Myocyte (in vitro differentiated cells): Measurements from ENCODE around the gene WASHC2A. TPM values are rescaled to one million over a fixed set of nuclear protein-coding genes. Genes with fewer than 3 reads are reported as not detected.
"Not testable (repeated sequence)": the region's sequence is repeated elsewhere in the genome, so short reads cannot be mapped to it uniquely, and the experiment has no call there.

Source experiments
- DNase-seq: peaks from one replicate; pipeline ENCODE4 v3.0.0-alpha.2; 2012; ENCODE audit warnings: low read depth
- total RNA-seq: library from RNA; depleted of rRNA; stranded (reverse); fragments of >200 nt; gene quantifications from 2 replicates; pipeline ENCODE4 v1.2.3, GENCODE V29; 2014

WASHC2A gene
- total RNA-seq, 1 donor from 2014 or later = 42.1 TPM

DNA sequence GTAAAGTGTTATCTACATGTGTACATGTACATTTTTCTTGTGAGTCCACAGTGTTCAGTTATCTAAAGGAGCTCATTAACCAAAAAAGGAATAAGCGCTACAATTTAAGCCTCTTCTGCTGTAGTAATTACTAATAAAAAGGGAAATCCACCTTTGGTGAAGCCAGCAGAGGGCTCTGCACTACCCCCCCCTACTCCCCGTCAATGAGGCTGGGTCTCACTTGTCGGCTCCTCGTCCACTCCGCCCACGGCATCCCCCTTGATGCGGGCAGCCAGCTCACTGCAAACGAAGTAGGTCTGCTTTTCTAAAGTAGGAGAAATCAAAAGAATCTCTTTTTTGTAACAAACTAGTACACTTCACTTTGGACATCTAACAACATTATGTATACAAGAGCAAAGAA is 4.7 kb upstream of the WASHC2A start:
- no peak for DNase-seq

DNA sequence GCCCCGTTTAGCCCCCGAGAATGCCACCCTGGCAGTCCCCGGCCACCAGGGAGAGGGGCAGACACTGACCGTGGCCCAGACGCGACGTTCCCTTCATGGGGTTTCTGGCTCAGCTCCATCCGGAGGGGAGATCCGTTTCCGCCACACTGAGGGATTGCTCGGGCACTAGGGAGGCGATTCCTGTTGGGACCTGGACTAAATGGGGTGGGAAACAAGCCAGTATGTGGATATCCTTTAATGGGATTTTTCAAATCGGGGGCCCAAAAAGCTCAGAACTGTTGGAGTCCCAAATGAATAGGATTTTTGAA is 552 bp downstream of the WASHC2A start:
- not testable (repeated sequence) for DNase-seq

DNA sequence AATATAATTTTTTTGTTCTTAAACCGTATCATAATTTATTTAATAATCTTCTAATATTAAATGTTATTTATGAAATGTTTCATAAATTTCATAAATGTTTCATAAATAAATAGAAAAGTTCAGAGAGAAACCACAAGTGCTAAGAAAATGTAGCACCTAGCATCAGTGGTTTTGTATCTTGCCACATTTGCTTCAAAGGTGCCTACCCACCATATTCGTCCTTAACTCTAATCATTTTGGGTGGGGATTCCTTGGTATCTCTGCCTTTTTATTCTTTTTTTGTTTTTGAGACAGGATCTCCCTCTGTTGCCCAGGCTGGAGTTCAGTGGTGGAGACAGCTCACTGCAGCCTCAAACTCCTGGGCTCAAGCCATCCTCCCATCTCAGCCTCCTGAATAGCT is 7.4 kb downstream of the WASHC2A start:
- not testable (repeated sequence) for DNase-seq

DNA sequence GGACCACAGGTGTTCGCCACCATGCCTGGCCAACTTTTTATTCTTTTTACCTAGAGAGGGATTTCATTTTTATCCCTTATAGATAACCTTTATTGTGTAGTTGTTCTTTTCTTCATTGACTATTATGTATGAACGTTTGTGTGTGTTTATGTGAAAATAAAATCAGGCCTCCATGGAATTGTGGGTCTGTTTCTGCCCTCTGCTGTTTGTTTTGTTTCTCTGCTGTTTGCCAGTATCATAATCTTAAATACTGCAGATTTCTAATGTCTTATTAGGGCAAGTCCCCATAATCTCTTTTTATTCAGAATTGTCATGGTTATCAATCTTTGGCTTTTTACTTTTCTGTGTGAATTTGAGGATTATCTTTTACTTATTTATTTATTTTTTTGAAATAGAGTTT is 7.8 kb downstream of the WASHC2A start:
- DNase-seq = not testable (repeated sequence)

DNA sequence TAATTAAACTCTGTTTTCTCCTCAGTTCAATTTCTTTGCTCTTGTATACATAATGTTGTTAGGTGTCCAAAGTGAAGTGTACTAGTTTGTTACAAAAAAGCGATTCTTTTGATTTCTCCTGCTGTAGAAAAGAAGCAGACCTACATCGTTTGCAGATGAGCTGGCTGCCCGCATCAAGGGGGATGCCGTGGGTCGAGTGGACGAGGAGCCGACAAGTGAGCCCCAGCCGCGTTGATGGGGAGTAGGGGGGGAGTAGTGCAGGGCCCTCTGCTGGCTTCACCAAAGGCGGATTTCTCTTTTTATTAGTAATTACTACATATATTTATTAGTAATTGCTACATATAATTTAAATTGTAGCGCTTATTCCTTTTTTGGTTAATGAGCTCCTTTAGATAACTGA is 23.6 kb downstream of the WASHC2A start:
- not testable (repeated sequence) for DNase-seq

DNA sequence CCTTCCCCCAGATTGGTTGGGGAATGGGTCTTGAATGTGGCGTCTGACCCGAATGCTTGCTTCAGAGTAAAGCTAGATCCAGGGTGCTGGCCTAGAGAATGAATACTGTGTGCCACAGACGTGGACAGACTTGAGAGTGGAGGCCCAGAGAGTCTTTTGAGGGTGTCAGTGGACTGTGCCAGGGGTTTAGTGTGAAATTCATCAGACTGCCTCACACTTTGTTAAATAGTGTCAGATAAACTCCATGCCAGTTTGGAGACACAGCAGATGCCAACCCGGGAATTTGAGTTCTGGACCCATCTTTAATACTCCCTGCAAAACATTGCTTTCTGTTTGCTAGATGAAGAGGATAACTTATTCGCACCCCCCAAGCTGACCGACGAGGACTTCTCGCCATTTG is 25.2 kb downstream of the WASHC2A start:
- not testable (repeated sequence) for DNase-seq

DNA sequence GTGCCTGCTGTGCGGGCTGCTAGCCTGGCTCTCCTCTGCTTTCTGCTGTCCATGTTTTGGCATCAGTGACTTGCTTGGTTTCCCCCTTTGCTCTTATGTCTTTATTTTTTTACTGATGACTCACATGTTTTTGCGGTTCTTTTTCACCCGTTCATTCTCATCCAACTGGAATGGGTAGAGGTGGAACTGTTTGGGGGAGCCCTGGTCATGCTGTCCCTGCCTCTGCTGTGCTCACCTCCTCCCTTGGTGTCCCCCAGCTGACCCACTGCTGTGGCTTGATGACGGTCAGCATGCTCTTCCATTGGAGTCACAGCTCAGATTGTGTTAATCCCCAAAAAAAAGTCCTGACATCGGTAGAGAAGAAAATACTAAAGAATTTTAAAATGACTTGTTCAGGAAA is 26.9 kb downstream of the WASHC2A start:
- not testable (repeated sequence) for DNase-seq

DNA sequence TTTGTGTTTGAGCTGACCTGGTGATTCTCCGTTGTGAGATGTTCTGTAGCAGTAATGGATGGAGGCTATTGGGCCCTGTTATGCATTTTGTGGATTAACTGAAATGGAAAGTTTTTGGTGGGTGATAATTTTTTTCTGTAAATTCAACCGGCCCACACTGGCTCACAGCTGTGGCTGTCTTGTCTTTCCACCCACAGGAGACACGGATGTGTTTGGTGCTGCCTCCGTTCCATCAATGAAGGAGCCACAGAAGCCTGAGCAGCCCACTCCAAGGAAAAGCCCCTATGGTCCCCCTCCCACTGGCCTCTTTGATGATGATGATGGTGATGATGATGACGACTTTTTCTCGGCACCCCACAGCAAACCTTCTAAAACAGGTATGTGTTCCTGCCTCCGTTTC is 27.6 kb downstream of the WASHC2A start:
- not testable (repeated sequence) for DNase-seq

DNA sequence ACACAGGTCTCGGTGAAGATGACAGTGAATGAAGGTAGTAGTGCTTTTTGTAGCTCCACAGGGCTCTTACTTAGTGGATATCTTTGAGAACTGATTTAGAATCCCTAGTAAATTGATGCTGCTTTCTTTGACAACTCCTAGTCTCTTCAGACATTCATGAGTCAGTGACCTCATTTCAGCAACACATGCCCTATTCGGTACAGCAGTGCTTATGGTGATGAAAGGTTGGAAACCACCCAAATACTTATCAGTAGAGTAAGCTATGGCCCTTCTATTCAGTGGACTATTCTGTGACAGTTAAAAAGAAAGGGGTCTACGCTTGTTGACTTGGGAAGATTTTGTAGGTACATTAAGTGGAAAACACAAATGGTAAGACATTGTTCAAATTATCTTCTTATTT is 29.0 kb downstream of the WASHC2A start:
- DNase-seq = not testable (repeated sequence)

DNA sequence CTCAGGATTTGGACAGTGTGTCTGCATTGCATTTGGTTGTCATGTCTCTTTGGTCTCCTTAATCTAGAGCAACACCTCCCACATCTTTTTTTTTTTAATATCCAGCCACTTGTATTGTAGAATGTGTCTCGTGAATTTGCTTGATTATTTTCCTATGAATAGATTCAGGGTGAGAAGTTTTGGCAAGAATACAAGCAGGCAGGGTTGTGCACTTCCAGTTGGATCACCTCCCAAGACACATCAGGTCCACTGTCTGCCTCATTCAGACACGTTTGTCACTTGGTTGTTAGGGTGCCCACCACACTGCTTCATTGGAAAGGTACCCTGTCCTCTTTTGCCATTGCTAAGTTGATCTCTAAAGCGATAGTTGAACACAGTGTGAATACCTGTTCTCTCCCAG is 30.9 kb downstream of the WASHC2A start:
- DNase-seq = not testable (repeated sequence)

DNA sequence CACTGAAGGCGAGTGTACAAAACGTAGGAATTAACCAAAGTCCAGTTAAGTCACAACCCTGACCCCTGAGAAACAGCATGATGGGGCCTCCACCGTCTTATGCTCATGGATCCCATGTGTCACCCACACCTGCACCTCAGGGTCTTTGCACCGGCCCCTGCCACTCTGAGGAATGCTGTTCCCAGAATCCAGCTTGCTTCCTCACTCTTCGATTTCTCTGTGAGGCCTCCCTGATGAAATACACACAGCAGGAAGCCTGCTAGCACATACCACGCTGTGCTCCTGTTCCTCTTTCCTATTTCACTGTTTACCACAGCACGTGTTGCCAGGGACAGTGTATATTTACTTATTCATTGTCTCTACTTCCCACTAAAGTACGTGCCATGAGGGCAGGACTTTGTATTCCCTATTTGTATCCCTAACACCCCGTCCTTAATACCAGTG is 33.4 kb downstream of the WASHC2A start:
- DNase-seq = not testable (repeated sequence)

DNA sequence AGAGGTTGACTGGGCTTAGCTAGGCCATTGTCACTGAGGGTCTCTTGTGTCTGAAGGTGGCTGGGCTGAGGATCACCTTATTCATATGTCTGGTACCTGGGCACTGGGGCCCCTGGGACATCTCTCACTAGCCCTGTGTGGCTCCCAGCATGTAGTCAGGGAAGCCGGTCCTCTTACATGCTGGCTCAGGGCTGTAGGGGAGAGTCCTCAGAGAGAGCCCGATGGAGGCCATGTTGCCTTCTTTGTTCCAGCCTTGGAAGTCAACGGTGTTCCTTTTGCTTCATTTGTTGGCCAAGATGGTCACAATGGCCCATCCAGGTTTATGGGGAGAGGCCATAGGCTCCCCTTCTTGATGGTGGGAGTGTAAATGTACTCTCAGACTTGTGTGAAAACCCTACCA is 34.0 kb downstream of the WASHC2A start:
- DNase-seq = not testable (repeated sequence)

DNA sequence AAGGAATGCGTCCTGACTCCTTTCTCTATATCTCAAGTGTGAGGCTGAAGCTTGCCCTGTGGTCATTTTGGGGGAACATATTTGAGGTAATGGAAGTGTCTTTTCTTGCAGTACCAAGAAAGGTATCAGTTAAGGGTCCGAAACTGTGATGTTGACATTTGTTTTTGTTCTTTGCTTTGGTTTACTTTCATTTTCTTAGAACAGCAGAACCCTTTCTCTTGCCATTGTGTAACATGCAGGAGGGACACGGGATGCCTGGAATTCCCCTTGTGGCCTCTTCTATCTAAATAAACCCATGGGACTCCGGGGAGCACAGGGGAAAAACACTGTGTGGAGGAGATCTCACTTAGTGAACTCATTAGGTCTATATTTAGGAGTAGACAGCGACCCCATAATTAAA is 34.5 kb downstream of the WASHC2A start:
- DNase-seq = peak; percentile 8

DNA sequence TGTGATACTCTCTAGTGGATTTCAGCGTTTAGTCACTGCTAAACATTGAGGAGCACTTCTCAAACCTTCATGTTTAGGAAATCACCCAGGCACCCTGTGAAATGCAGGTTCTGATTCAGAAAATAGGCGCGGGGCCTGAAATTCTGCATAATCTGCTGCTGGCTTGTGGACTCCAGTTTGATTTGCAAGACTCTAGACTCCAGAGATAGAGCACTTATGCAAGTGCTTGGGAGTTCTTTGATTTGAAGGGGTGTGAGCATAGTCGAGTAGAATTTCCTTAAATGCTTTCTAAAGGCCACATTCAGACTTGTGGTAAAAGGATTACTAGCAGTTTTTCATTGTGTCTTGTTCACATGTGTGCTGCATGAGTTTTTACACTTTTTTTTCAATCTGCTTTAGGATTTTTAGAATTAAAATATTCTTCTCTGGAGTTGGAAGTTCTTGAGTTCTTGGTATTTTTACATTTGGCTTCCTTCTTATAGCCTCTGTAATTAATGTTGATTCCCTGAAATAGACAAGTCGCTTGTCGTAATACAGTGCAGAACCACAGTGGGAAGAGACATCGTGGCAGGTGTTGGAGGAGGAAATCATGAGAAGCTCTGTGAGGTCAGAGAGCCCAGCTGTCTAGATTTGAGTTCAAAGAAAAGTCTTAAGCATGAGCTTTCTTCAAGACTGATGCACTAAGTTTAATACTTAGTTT is 41.4 kb downstream of the WASHC2A start:
- peak; percentile 51 for DNase-seq

DNA sequence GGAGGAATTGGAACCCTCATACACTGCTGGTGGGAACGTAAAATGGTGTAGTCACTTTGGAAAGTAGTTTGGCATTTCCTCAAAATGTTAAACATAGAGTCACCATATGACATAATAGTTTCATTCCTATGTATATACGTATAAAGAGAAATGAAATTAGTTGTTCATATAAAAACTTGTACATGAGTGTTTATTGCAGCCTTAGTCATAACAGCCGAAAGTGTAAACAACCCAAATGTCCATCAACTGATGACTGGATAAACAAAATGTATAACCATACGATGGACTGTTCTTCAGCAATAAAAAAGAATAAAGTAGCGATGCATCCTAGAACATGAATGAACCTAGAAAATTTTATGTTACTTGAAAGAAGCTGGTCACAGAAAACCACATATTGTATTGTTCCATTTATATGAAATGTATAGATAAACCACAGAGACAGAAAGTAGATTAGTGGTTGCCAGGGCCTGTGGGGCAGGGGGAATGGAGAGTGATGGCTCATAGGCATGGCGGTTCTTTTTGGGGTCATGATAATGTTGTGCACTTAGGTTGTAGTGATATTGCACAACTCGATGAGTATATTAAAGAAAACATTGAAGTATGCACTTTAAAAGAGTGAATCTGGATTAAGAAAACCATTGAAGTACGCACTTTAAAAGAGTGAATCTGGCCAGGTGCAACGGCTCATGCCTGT is 44.8 kb downstream of the WASHC2A start:
- DNase-seq = not testable (repeated sequence)

DNA sequence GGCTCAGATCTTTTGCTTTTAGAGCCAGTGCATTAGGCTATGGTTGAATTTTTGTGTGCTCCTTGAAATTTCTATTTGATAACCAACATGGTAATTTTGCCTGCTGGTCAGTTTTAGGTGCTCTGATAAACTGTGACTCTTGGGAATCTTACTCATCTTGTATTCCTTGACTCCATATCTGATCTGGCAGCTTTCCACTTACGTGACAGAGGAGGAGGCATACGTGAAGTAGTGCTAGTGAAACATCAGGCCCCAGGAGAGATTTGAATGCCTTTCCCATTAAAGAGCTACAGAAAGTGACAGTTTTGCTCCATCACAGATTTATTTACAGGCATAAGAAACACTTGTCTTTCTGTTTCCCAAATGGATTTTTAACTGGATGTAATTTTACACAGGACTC is 59.0 kb downstream of the WASHC2A start:
- DNase-seq = not testable (repeated sequence)

DNA sequence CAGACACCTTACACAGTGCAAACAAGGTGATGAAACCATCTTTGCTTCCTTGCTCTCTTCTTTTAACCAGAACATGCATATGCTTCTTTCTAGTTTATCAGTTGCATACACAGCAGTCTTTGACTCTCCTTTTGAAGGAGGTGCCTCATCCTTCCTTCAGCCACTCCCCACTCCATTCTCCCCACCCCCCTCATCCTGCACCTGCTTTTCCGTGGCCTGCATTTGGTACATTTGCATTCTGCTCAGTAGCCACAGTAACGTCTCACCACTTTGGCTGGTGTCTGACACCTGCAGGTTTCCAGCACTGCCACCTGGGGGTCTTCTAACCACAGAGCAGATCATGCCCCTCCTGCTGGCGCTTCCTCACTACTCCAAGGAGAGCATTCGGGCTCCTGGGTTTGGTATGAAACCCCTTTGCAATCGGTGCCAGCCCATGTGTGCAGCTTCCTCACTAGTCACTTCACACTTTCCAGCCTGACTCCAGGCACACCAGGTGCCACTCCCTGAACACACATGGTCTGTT is 60.1 kb downstream of the WASHC2A start:
- peak; percentile 45 for DNase-seq

DNA sequence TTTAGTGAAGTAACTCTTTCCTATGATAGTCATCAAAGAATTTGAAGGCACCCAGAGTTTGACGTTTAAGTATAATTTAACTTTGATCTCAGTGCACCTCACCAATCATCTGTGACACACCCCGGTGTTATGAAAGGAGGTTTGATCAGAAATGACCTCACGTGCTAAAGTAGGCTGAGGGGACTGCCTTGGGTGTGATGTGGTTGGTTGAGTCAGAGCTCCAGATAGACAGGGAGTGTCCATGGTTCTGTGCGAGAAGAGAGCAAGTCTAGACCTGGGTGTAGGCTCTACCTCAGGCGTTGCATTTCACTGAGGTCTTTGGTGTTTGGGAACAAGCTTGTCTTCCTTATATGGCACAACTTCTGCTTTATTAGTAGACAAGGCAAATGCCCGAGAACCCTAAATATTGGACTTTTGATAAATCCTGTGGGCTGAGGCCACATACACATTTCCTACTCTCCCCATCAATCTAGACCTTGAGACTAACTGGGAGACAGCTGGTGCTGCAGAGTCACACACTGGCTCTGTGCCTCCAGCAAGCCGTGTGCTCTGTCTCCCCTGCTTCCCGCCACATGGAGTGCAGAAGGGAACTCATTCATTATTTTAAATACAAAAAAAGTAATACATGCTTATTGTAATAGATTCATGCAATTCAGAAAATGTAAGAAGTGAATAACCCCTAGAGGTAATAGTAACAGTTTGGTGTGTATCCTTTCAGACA is 63.7 kb downstream of the WASHC2A start:
- peak; percentile 58 for DNase-seq

DNA sequence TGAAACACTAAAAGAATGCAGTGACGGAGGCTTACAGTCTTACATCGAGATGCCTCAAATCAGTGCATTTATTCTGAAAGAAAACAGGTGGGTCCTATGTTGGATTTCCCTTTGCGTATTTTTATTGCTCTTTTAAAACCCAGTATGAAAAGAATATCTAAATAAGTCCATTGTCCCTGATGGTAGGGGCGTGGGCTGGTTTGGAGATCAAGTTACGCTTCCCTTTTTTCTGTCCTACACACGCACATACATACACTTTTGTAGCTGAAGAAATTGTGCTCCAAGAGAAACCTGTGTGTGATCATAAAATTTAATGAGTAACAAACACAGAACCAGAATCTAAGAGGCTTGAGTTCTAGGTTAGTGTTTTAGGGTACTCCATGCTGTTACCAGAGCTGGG is 64.6 kb downstream of the WASHC2A start:
- DNase-seq = not testable (repeated sequence)

DNA sequence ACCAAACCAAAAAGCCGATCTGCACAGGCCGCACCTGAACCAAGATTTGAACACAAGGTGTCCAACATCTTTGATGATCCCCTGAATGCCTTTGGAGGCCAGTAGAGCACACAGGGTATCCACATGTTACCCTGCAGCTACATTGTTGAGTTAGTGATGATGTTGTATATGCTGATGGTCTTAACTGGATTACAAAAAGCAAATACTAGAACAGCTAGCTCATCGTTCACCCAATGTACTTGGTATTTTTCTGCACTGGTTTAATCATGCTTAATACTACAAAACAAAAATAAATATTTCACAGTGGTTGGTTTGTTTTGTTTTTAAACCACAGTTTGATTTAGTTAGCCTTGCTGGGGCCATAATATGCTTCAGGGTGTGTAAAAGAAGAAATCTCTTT is 65.1 kb downstream of the WASHC2A start:
- not testable (repeated sequence) for DNase-seq

DNA sequence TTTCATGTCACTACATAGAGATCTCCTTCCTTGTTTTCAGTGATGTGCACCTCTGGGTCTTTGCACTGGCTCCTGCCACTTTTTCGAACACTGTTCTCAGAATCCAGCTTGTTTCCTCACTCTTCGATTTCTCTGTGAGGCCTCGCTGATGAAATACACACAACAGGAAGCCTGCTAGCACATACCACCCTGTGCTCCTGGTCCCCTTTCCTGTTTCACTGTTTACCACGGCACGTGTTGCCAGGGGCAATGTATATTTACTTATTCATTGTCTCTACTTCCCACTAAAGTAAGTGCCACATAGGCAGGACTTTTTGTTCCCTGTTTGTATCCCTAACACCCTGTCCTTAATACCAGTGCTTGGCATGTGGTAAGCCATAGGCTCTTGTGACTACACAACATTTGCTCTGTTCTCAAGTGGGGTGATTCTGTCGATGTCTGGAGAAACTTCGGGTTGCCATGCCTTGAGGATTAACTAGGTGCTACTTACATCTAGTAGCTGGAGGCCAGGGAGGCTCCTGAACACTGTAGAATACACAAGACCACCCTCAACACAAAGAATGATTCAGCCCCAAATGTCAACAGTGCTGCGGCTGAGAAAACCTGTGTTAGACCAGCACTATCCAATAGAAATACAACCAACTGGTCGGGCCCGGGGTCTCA is 75.9 kb downstream of the WASHC2A start:
- not testable (repeated sequence) for DNase-seq
